Fibroblast of gingiva (primary cell): ENCODE results near the gene STX4.

Source experiments
- DNase-seq: peaks from one replicate; pipeline ENCODE4 v3.0.0-alpha.2; 2011; ENCODE audit warnings: low read depth

The STX4 gene, protein sequence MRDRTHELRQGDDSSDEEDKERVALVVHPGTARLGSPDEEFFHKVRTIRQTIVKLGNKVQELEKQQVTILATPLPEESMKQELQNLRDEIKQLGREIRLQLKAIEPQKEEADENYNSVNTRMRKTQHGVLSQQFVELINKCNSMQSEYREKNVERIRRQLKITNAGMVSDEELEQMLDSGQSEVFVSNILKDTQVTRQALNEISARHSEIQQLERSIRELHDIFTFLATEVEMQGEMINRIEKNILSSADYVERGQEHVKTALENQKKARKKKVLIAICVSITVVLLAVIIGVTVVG

DNA sequence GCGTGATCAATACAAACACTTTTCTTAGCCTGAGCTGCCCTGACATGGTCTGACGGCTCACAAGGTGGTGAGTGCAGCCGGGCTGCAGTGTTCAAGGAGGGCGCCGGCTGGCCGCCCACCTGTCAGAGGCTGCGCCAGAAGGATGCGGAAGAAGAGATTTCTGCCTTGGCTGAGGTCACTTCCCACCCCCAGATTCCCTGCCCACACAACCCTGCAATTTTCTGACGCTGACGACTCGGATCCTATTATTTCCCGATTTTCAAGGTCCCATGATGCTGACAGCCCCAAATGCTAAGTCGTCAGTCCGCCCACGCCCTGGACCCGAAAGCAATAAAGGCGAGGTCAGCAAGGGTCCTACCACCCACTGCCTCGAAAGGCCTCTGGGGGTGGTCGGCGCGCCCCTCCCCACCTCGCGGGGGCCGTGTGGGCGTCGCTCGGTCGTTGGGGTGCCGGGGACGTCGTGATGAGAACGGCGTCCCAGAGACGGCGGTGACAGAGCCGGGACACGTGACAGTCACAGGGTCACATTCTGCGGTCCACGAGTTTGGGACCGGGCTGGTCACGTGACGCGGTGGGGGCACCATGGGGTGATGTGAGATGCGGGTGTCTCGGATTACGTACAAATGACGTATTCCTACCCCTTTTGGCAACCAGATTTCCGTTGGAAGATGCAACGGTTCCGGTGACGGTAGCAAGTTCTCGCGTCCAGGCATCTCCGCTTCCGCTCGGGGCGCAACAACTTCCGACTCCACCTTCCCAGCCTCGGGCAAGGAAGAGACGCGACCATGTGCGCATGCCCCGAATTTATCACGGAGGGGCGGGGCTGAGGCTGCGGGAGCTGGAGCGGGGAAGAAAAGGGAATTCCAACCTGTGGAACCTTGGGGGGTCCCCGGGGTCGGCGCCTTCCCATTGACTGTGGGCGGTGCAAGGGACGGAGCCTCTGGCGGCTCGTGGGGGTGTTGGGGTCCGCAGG, at the start of gene STX4:
Gene STX4, plus strand, starts transcription at position 823 of the 973 bp plus-strand sequence. CDS start 248 bp downstream, outside the sequence.
- peak; percentile 97 for DNase-seq

DNA sequence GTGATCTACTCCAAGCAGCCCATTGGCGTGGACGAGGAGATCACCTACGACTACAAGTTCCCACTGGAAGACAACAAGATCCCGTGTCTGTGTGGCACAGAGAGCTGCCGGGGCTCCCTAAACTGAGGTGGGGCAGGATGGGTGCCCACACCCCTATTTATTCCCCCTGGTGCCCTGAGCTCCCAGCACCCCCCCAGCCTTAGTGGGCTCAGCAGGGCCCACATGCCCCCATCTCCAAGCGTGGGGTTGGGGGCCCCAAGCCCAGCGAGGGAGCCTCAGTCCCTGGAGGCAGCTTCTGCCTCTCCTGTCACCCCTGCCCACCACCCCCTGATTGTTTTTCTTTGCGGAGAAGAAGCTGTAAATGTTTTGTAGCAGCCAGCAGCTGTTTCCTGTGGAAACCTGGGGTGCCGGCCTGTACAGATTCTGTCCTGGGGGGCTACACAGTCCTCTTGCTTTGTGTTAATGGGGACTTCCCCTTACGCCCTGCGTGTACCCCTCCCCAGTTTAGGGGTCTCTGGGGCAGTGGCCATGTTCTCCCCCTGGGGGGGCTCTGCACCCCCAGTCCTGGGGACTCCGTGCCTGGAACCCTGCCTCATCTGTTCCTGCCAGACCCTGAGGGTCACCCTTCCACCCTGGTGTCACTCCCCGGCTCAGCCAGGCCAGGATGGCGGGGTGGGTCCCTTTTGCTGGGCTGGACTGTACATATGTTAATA, 49.3 kb upstream of the STX4 start:
- DNase-seq: no peak

DNA sequence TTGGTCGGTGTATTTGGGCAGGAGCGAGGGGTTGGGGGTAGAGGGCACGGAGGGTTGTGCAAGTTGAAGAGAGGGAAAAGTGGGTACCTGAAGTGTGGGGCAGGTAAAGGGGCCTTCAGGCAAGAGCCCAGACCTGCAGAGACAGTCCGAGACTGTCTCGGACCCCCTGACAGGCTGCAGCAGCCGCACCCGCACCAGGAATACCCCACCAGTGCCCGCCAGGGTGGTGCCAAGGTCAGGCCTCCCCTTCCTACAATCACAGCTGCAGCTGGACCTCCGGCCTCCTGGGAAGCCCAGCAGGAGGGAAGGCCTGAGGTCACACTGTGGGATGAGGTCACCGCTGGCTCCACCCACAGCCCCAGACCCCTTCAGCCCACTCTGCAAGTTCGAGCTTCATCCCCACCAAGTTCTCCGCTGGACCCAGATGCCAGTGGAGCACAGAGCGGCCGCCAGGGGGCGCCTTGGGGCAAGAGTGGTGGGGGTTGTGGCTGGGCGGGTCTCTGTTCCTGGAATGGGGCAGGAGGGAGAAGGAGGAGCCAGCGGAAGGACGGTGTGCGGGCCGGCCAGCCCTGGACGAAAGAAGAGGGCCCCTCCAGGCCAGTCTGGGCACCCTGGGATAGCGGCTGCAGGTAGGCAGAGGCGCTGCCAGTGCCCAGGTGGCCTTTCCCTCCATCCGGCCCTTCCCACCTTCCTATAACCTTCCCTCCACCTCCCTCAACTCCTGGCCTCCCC, 48.5 kb upstream of the STX4 start, which contains the start of gene HSD3B7:
Gene HSD3B7, plus strand, starts transcription at position 539 of the 732 bp plus-strand sequence. CDS start 452 bp downstream, outside the sequence.
- peak; percentile 66 for DNase-seq

DNA sequence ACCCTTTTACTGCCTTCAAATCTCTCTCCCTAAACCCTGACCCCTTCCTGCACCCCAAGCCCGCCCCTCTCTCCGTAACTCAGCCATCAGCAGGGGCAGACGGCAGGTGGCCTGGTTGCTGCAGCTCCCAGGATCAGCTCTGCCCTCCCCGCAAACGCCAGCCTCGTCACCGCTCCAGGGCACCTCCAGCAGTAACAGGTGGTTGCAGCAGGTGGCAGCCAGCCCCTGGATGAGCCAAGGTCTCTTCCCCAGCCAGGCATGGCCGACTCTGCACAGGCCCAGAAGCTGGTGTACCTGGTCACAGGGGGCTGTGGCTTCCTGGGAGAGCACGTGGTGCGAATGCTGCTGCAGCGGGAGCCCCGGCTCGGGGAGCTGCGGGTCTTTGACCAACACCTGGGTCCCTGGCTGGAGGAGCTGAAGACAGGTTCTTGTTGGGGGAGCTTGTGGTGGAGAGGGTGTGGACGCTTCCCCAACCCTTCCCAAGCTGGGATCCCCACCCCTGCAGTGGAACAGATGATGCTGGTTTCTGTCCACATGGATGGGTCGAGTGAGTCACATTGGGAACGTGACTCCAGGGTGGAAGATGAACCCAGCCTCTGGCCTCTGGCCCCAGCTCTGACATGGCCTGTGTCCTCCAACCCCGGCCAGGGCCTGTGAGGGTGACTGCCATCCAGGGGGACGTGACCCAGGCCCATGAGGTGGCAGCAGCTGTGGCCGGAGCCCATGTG, 47.8 kb upstream of the STX4 start:
- peak; percentile 20 for DNase-seq

DNA sequence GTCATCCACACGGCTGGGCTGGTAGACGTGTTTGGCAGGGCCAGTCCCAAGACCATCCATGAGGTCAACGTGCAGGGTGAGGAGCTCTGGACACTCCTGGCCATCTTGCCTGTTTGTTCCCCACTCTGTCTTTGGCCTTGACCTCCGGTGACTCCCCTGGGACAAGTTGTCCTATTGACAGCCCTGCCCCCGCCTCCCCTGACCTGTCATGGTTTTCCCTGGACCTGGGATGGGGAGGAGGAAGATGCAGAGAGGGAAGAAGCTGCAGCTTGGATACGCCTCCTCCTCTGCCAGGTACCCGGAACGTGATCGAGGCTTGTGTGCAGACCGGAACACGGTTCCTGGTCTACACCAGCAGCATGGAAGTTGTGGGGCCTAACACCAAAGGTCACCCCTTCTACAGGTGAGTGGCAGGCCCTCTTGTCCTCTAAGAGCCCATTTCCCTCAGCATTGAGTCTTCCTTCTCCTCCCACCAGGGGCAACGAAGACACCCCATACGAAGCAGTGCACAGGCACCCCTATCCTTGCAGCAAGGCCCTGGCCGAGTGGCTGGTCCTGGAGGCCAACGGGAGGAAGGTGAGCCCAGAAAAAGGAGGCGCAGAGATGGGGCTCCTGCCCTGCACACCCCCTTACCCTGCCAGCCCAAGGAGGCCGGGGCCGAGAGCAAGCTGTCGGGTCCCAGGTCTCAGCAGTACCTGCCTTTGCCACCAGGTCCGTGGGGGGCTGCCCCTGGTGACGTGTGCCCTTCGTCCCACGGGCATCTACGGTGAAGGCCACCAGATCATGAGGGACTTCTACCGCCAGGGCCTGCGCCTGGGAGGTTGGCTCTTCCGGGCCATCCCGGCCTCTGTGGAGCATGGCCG, 47.0 kb upstream of the STX4 start:
- no peak for DNase-seq

DNA sequence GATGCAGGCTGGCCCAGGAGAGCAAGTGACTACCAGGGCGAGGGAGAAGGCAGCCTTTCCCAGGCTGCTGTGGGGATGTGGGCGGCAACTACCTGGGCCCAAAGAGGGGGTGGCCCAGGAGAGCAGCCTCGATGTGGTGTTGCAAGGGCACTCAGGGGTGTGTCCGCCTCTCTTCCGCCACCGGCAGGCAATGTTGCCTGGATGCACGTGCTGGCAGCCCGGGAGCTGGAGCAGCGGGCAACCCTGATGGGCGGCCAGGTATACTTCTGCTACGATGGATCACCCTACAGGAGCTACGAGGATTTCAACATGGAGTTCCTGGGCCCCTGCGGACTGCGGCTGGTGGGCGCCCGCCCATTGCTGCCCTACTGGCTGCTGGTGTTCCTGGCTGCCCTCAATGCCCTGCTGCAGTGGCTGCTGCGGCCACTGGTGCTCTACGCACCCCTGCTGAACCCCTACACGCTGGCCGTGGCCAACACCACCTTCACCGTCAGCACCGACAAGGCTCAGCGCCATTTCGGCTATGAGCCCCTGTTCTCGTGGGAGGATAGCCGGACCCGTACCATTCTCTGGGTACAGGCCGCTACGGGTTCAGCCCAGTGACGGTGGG, 45.7 kb upstream of the STX4 start:
- DNase-seq: no peak

DNA sequence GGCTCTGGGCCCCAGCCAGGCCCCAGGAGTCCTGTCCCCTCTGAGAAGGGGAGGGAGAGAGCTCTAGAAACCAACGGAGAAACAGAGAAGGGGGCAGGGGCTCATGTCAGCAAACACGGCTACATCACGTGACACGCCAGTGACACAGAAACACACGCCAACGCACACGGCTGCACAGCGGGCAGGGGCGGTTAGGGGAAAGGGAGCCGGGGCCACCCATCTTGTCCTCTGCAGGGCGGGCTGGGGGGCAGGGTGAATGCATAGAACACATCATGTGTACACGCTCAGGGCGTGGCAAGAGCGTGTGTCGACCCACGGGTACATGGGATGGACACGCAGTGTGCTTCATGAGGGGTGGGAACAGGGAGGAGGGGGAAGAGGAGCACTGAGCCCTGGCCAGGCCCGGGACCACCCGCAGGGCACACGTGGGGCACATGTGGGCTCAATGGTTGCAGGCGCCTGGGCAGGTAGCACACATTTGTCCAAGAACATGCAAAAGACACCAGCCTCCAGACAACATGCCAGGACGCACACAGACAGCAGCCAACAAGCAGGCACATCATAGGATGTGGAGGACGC, 43.8 kb upstream of the STX4 start:
- DNase-seq: no peak

DNA sequence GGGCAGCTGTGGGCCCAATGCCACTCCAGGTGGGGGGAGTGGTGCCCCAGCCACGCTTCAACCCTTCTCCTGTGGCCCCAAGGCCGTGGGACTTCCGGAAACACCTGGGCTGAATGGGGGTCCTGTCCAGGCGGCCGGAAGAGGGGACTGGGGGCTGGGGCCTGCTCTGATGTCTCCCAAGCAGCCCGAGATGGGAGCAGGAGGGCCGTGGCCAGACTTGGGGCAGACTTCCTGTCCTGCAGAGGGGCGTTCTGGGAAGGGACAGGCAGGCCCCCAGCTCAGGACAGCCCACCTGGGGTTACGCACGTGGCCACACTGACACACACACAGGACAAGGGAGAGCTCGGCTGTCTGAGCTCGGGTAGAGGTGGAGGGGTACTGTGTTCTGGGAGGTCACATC, 43.3 kb upstream of the STX4 start:
- no peak for DNase-seq

DNA sequence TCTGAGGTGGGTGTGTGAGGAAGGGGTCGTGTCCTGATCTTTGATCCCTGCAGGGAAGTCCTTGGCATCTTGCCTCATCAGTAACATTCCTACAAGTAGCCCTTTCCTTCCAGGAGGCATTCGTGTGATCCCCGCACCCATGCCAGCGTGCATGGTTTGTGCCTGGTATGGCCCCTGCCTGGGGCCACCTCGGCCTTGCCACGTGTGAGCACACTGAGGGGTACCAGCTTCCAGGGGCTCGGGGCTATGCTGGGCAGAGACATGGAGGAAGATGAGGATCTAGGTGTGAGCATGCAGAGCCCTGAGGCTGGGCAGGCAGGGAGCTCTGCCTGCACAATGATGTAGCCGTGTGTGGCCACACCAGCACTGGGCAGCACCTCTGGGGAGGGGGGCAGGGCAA, 42.3 kb upstream of the STX4 start:
- DNase-seq: no peak

DNA sequence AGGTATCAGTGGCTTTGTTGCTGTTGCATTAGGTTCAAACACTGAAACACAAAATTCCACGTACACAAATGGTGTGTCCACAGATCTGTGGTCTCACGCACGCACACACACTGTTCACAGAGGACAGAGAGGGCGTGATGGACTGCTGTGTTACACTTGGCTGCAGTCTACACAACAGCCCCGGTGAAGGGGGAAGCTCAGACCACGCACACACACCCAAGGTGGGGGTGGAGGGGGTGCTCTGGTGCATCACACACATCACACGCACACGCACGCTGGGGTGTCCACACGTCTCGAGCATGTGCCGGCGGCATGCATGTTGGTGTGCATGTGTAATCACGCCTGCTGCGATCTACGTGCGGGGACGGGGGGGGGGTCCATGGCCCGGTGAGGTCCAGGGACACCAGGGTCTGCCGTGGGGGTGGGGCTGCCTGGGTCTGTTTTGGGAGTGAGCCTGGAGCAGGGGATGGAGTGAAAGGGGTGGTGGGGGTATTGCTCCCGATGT, 41.0 kb upstream of the STX4 start:
- DNase-seq: no peak

DNA sequence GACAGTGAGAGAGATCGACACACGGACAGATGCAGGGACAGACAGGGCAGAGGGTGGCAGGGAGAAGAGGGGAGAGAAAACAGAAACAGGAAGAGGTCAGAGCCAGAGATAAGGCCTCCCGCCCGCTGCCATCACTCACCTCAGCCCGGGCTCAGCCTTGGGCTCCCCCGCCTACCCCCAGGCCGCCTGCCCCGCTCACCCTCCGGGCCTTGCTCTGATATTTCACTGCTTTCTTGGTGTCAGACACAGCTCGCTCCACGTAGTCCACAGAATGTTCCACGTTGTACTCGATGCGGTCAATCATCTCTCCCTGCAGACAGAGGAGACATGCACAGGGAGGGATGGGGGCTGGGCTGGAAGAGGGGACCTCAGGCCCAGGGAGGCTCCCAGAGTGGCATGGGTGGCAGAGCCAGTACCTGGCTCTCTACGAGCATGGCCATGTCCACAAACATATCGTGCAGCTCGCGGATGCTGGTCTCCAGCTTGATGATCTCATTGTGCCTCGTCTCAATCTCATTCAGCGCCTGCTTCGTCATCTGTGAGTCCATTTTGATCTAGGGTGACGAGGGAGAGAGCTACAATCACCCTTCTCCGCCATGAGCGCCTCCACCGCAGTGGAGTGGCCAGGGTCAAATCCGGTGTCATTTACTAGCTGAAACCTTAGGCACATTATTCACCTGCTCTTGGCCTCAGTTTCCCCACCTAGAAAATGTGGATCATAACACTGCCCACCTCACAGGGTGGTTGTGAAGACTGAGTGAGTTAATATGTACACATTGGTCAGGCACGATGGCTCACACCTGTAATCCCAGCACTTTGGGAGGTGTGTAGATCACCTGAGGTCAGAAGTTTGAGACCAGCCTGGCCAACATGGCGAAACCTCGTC, 40.2 kb upstream of the STX4 start:
- DNase-seq: no peak

DNA sequence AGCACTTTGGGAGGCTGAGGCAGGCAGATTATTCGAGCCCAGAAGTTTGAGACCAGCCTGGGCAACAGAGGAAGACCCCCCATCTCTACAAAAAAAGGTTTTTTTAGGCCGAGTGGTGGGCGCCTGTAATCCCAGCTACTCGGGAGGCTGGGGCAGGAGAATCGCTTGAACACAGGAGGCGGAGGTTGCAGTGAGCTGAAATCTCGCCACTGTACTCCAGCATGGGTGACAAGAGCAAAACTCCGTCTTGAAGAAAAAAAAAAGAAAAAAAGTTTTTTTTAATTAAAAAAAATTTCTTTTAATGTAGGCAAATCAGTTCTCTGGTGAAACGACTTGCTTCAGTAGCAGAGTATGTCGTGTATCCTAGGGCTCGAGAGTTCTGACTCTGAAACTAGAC, 37.4 kb upstream of the STX4 start:
- DNase-seq: no peak

DNA sequence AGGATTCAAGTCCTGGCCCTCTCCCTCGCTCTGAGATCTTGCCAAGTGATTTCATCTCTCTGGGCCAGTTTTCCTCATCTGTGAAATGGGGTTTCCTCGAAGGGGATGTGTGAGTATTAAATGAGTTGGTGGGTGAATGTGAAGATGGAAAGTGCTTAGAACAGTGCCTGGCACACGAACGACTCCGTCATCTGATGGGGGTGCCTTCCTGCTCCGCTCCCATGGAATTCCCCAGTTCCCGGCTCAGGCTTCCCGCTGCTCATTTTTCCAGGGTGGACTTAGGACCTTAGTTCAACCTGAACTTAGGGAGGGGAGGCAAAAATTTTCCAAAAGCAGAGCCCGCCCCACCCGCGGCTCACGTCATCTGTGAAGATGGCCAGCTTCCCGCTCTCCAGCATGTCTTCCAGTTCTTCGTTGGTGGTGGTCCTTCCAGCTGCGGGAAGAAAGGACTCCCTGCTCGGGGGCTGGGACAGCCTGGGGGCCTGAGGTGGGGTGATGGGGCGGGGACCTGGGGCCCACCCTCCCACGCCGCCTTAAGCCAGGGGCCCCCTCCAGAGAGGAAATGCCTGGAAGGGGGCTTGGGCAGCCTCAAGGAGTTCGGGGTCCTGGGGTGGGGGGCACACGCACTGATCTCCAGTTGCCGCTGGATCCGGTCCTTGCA, 36.9 kb upstream of the STX4 start:
- peak; percentile 30 for DNase-seq

DNA sequence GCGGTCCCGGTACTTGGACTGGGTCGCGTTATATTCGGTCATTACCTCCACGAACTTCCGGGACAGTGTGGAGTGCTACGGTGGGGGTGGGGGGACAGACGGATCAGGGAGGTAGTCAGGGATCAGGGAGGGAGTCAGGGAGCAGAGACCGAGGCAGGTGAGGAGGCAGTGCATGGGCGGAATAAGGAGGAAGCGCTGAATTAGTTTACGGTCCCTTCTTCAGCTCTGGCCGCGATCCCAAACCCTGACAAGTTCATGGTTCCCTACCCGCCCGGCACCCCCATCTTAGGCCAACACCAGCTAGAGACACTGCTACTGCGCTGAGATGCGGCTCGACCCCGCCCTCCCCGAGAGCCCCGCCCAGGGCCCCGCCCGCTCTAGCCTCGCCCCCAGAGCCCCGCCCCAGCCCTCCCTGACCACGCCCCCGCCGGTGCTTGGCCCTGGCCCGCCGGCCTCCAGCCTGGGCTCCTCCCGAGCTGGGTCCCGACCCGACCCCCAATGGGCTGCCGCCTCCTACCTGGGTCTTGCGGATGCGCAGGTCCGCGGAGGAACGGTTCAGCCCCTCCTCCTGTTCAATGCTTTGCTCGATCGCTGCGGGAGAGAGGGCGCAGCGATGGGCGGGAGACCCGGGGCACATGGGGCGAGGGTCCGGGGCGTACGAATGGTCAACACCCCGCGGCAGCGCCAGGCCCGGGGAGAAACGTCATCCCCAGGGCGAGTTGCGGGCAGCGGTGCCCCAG, 36.2 kb upstream of the STX4 start:
- peak; percentile 74 for DNase-seq

DNA sequence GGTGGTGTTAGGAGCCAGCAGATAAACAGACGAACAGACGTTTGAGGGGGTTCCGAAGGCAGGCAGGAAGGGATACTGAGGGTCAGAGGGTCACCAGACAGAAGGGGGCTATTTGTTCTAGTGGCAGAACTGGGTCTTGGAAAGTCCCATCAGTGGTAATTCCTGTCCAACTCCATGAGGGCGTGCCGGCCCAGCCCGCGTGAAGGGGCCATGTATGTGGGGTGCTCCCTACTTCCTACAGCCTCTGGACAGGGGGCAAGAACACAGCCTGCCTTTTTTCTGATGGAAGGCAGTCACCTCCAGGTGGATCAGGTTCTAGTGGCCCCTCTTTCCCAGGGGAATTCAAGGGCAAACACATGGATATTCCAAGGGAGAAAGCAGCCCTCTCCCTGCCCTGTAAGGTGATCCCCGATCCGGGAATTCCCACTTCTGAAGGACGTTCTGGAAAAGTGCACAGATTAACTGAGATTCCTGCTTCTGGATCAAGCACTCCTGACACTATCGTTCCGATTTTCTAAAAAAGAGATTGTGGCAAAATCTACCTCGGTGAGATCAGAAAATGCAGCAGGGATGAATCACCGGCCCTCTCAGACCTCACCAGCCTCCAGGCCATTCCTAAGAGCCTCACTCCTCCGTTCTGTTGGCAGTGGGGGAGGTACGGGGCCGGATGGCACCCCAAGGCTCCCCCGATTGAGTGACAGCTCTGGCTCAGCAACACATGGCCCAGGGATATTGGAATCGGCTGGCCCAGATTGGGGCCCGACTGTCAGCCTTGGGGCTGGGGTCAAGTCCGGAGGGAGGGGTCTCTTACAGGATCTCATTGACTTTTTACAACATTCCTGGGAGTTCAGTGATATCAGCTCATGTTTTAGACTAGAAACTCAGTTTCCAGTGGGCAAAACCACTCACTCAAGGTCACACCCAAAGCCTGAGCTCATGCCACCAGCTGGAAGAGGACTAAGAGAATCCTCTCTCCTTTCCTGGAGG, 35.3 kb upstream of the STX4 start:
- peak; percentile 64 for DNase-seq
